WTC11 (cell line): ENCODE results near the gene SLITRK5.

Source experiments
- CBFB ChIP-seq: sonication (generic); formaldehyde crosslinking; IDR thresholded peaks from 2 replicates; pipeline ENCODE4 v1.8.1; 2022; ENCODE audit warnings: mild to moderate bottlenecking, low read depth, missing genetic modification reagents
- CTCF ChIP-seq: fragments of 200-600 bp; IDR thresholded peaks from 2 replicates; pipeline ENCODE4 v1.8.0; 2022; ENCODE audit warnings: antibody characterized with exemption
- GRHL2 ChIP-seq: fragments of 250-450 bp; sonication (Bioruptor Pico); IDR thresholded peaks from 2 replicates; pipeline ENCODE4 v1.8.0; 2022; ENCODE audit warnings: mild to moderate bottlenecking, moderate library complexity; ENCODE audit not compliant: insufficient replicate concordance, severe bottlenecking
- IRF2 ChIP-seq: sonication (generic); formaldehyde crosslinking; IDR thresholded peaks from 2 replicates; pipeline ENCODE4 v1.8.0; 2022; ENCODE audit warnings: low read depth, missing genetic modification reagents, borderline replicate concordance
- ZNF219 ChIP-seq: sonication (generic); formaldehyde crosslinking; IDR thresholded peaks from 2 replicates; pipeline ENCODE4 v1.8.0; 2023; ENCODE audit warnings: missing genetic modification reagents, mild to moderate bottlenecking, borderline replicate concordance

GRCh38 chr13:87622971-87623370, 48.2 kb upstream of the SLITRK5 start:
- TF ChIP-seq CTCF (no peak), ZNF219 (CRISPR knock-in tag) (no peak), CBFB (CRISPR knock-in tag) (no peak), IRF2 (CRISPR knock-in tag) (no peak), GRHL2 (CRISPR knock-in tag) (no peak)
